ENCODE measurements around the gene SEC14L1. TPM values are rescaled to one million over a fixed set of nuclear protein-coding genes. Genes with fewer than 3 reads are reported as not detected.
"Not testable (repeated sequence)": the region's sequence is repeated elsewhere in the genome, so short reads cannot be mapped to it uniquely, and the experiment has no call there.

SEC14L1 gene
- total RNA-seq, 2 experiments from 2014 or later, result 98.5 to 146 TPM

DNA sequence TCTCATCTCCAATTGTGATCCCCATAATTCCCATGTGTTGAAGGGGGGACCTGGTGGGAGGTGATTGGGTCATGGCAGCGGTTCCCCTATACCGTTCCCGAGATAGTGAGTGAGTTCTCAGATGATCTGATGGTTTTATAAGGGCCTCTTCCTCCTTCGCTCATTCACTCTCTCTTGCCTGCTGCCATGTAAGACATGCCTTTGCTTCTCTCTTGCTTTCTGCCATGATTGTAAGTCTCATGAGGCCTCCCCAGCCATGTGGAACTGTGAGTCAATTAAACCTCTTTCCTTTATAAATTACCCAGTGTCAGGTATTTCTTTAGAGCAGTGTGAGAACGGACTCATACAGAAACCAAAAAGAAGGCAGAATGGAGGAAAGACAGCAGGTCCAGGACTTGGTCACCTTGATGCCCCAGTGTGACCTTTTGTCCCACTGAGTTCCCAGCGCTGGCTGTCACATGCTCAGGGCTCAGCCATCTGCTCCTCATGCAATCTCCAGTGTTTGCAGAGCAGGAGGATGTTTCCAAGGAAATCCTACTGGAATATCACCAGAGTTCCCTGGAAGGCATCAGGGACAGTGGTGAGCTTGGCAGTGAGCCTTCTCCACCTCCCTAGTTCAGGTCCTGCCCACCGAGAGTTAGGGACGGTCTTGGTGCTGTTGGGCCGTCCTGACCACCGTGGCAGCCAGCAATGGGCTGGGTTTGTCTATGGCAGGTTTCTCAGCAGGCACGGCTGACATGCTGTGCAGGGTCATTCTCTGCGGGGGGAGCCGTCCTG is 96.7 kb downstream of the SEC14L1 start:
- no peak for DNase-seq
- no peaks in the 10 kb centered on the region for H3K27me3 Mint-ChIP-seq
- no peak overlapping the region for H3K27ac Mint-ChIP-seq
- CTCF ChIA-PET, result interaction anchor here (0.9 kb wide), 2 partner anchors 149 to 153 kb away, joined by 3 to 4 read pairs; no protein-coding TSS in a partner anchor
- ATAC-seq, result no peak
- no peak overlapping the region for H3K4me3 Mint-ChIP-seq
- H3K36me3 Mint-ChIP-seq, result peaks cover 2% of the 10 kb centered on the region
- peaks cover 4% of the 10 kb centered on the region for H3K9me3 Mint-ChIP-seq (ENCODE audit: low read depth)
- H3K4me1 Mint-ChIP-seq, result peaks cover 26% of the 10 kb centered on the region

DNA sequence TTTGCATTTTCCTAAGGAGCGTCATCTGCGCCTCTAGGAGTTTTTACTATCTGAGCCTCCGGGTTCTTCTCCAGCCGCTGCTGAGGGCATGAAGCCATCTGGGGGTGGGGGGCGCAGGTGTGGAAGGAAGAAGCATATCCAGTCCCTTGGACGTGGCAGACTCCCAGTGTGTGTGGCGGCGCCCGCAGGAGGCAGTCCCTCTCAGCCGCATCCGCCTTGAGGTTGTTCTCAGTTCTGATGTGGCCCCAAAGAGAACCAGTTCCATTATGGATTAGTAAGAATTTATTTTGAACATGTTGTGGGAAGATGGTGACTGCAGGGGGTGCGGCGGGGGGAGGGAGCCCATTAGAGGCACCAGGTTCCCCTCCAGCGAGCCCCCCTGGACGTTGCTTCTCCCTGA is 100.2 kb downstream of the SEC14L1 start:
- Mint-ChIP-seq H3K4me1 (peaks cover 15% of the 10 kb centered on the region), H3K27ac (no peak overlapping the region), H3K27me3 (no peaks in the 10 kb centered on the region), H3K36me3 (no peaks in the 10 kb centered on the region), H3K4me3 (no peak overlapping the region), H3K9me3 (ENCODE audit: low read depth) (no peaks in the 10 kb centered on the region)
- CTCF ChIA-PET, result interaction anchor here (1.4 kb wide), 1 partner anchor 154 kb away, joined by 3 read pairs; no protein-coding TSS in a partner anchor
- DNase-seq, result no peak
- ATAC-seq, result no peak

DNA sequence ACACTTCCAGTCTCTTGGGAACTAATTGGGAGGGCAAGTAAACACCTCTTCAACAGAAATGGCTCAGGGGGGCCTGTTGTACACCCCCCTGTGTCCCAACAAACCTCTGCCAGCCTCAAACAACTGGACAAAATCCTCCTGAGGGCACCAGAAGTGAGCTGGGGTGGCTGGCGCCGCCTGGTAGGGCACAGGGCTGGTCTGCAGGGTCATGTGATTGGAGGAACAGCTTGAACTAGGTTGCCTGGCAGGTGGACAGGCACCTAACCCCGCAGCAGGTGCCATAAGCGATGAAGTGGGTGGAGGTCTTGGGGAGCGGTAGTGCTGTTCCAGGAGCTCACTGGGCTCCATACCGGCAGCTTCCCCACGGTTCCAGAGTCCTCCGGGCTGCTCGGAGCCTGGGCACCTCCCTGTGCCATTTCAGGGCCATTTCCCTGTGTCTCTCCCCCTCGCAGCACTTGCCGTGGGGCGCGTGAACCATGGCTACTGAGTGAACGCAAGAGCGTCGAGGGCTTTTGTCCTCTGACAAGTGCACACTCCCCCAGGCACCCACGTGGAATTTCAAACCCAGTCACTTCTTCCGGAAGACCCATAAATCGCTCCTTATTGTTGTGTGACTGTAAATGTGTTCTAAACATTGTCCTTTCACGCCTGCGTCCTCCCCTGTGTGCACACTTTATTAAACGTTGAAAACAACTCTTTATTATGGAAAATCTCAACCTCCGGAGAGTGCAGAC is 101.5 kb downstream of the SEC14L1 start:
- Mint-ChIP-seq H3K4me1 (peaks cover 17% of the 10 kb centered on the region), H3K4me3 (no peak overlapping the region), H3K36me3 (no peaks in the 10 kb centered on the region), H3K27ac (no peak overlapping the region), H3K9me3 (ENCODE audit: low read depth) (no peaks in the 10 kb centered on the region), H3K27me3 (peaks cover under 1% of the 10 kb centered on the region)
- DNase-seq (no peak), ATAC-seq (no peak)
- CTCF ChIA-PET, result interaction anchor here (1.0 to 3.4 kb wide), 3 partner anchors 13 to 155 kb away, joined by 3 to 20 read pairs (median 4); no protein-coding TSS in a partner anchor

DNA sequence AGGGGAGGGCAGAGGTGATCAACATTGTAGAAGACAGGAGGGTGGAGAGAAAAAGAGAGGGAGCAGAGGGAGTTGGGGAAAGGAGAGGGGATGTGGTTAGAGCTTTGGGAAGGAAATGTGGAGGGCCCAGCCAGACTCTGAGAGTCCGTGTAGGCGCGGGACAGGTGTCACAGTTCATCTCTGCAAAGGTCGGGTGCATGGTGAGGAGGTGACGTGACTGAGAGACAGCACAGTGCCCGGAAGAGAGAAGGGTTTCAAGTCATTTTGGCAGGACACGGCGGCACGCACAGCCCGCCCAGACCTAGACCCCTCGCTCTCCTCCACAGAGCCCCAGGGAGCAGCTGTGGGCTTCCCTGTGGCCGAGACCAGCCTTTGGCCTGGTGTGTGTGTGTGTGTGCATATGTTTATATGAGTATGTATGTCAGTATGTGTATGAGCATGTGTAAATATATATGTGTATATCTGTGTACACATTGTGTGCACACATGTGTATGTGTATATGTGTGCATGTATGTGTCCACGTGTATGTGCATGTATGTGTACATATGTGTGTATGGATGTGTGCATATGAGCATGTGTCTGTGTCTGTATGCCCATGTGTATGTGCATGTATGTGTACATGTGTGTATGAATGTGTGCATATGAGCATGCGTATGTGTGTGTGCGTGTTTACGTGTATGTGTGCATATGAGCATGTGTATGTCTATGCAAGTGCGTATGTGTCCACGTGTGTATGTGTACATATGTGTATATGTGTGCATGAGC is 104.6 kb downstream of the SEC14L1 start:
- Mint-ChIP-seq H3K27ac (peak overlapping the region; percentile 42), H3K9me3 (ENCODE audit: low read depth) (no peaks in the 10 kb centered on the region), H3K4me3 (no peak overlapping the region), H3K4me1 (peaks cover 23% of the 10 kb centered on the region), H3K36me3 (no peaks in the 10 kb centered on the region), H3K27me3 (peaks cover 20% of the 10 kb centered on the region)
- CTCF ChIA-PET, result interaction anchor here (3.4 kb wide), 1 partner anchor 158 kb away, joined by 20 read pairs; no protein-coding TSS in a partner anchor
- ATAC-seq, result no peak
- peak; percentile 46 for DNase-seq

DNA sequence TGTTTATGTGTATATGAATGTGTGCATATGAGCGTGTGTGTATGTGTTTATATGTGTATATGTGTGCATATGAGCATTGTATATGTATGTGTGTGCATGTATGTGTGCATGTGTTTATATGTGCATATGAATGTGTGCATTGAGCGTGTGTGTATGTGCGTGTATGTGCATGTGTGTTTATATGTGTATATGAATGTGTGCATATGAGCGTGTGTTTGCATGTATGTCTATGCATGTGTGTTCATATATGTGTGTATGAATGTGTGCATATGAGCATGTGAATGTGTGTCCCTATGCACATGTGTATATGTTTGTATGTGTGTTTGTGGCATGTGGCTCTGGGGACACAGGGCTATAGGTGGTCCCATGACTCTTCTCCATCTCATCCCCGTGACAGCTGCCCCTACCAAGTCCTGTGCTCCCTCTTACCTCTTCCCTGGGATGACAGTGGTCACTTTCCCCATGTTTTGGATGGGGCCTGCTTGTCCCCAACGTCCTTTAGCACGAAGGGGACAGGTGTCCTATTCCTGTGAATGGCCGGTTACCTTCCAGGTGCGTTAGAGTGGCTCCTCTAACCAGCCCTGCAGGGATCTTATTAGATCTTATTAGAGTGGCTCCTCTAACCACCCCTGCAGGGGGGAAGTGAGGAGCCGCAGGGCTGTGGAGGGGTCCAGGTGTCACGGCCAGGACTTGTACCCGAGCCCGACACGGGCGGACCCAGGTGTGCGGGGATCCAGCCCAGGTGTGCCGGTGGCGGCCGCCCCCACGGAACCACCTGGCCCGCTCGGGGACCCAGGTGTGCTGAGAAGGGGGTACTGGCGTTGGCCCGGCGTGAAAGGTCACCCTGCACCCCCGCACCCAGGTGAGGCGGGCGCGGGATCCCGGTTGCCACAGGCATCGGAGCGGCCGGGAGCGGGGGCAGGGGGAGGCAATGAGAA is 105.6 kb downstream of the SEC14L1 start:
- ATAC-seq, result no peak
- H3K27me3 Mint-ChIP-seq, result peaks cover 20% of the 10 kb centered on the region
- H3K9me3 Mint-ChIP-seq (ENCODE audit: low read depth), result no peaks in the 10 kb centered on the region
- H3K36me3 Mint-ChIP-seq, result no peaks in the 10 kb centered on the region
- H3K27ac Mint-ChIP-seq, result no peak overlapping the region
- CTCF ChIA-PET, result no interaction called here
- H3K4me3 Mint-ChIP-seq, result peak overlapping the region; percentile 44
- H3K4me1 Mint-ChIP-seq, result peaks cover 23% of the 10 kb centered on the region
- DNase-seq, result no peak

DNA sequence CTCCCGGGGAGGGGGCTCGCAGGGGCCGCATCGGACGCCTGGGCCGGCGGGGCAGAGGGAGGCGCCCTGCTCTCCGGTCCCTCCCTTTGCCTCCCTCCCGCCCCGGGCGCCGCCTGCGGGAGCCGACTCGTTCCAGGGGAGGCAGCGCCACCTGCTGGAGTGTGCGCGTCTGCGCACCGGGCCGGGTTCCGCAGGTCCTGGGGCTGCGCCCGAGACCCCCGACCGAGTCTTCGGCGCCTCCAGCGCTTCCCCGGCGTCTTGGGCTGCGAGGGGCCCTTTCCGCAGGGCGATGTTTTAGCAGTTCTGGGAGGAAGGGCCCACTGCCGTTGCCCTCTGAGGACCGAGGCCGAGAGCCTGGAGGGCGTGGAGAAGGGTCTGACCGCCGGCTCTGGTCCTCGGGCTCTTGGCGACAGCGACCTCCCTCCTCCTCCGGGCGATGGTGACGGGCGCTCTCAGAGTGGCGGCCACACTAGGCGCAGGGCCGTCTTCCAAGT is 106.3 kb downstream of the SEC14L1 start:
- Mint-ChIP-seq H3K27me3 (peaks cover 27% of the 10 kb centered on the region), H3K27ac (no peak overlapping the region), H3K9me3 (ENCODE audit: low read depth) (no peaks in the 10 kb centered on the region), H3K4me1 (peaks cover 23% of the 10 kb centered on the region), H3K4me3 (peak overlapping the region; percentile 49), H3K36me3 (no peaks in the 10 kb centered on the region)
- CTCF ChIA-PET, result interaction anchor here (0.7 to 4.6 kb wide), 7 partner anchors 39 to 379 kb away, joined by 3 to 46 read pairs (median 6); partner anchors contain the start of gene MGAT5B
- peak; percentile 92 for DNase-seq
- peak; percentile 99 for ATAC-seq

DNA sequence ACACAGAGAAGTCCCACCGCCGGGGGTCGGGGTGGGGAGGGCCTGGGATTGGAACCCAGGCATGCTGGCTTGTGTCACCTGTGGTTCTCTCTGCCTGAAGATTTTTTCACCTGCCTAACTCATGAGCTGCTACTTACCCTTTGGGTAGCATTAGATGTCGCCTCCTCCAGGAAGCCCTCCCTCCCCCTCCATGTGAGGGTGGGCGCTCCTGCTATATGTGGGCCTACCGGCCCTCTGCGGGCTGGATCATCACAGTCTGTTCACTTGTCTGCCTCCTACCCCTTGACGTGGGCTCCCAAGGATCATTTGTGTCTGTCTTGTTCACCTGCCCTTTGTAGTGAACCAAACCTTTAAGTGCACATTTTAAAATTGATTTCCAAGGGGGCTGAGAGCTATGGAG is 106.8 kb downstream of the SEC14L1 start:
- Mint-ChIP-seq H3K36me3 (no peaks in the 10 kb centered on the region), H3K9me3 (ENCODE audit: low read depth) (no peaks in the 10 kb centered on the region), H3K27ac (no peak overlapping the region), H3K4me3 (peak overlapping the region; percentile 49), H3K4me1 (peaks cover 23% of the 10 kb centered on the region), H3K27me3 (peaks cover 30% of the 10 kb centered on the region)
- DNase-seq, result no peak
- no peak for ATAC-seq
- CTCF ChIA-PET, result interaction anchor here (0.7 to 4.6 kb wide), 7 partner anchors 39 to 379 kb away, joined by 3 to 46 read pairs (median 6); partner anchors contain the start of gene MGAT5B

DNA sequence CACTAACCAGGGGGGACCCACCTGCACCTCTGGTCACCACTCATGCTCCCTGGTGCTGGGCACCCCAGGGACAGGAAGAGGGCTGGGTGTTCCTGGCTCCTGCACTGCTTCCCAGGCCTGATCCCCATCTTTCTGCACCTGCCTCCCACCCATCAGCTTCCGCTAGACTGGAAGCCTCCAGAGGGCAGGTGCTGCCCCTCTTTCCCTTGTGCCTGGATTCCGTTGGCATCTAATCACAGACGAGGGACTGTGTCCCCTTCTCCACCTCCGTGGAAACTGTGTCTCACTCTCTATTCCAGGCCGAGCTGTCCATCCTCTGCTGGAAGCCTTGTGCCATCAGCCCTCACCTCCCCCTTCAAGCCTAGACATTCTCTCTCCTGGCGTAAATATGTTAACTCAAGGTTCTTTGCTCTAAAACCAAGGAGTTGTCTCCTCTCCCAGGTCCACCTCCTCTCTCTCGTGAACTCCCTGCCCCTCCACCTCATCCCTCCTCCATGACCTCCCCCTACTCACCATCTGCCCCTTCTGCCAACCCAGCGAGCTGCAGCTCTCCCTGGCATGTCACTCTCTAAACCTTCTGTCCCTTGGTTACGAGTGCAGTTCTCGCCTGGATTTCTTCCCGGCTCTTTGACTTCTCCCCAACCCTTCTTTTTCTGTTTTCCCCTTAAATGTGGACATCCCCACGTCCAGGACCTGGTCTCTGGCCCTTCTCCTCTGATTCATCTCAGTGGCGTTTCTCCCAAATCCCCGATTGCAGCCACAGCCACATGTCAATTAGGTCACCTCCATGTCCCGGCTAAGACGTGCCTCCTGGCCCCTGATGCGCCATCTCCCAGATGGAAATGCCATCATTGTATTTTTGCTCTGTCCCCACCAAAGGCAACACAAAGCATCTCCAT is 107.7 kb downstream of the SEC14L1 start:
- no peaks in the 10 kb centered on the region for H3K36me3 Mint-ChIP-seq
- H3K9me3 Mint-ChIP-seq (ENCODE audit: low read depth), result no peaks in the 10 kb centered on the region
- ATAC-seq, result no peak
- no peak overlapping the region for H3K27ac Mint-ChIP-seq
- DNase-seq, result no peak
- CTCF ChIA-PET, result interaction anchor here (0.7 to 4.6 kb wide), 8 partner anchors 40 to 380 kb away, joined by 3 to 46 read pairs (median 5); partner anchors contain the start of gene MGAT5B
- no peak overlapping the region for H3K4me3 Mint-ChIP-seq
- H3K27me3 Mint-ChIP-seq, result peaks cover 30% of the 10 kb centered on the region
- H3K4me1 Mint-ChIP-seq, result peaks cover 23% of the 10 kb centered on the region

DNA sequence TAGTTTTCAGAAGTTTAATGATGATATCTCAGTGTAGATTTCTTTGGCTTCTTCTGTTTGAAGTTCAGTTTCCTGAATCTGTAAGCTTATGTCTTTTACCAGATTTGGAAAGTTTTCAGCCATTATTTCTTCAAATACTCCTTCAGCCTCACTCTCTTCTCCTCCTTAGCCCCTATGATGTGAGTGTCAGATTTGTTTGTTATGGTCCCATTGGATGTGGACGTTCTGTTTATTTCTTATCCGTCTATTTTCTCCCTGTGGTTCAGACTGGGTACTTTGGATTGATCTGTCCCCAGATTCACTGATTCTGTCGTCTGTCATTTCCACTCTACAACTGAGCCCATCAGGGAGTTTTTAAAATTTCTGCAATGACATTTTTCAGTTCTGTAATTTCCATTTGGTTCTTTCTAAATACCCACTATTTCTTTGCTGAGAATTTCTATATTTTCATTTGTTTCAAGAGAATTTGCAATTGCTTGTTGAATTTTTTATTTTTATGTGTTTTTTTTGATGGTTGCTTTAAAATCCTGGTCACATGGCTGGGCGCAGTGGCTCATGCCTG is 110.9 kb downstream of the SEC14L1 start:
- H3K36me3 Mint-ChIP-seq, result no peaks in the 10 kb centered on the region
- no peak for ATAC-seq
- peaks cover 7% of the 10 kb centered on the region for H3K4me1 Mint-ChIP-seq
- peaks cover 31% of the 10 kb centered on the region for H3K27me3 Mint-ChIP-seq
- H3K4me3 Mint-ChIP-seq, result no peak overlapping the region
- CTCF ChIA-PET, result interaction anchor here (4.6 kb wide), 1 partner anchor 164 kb away, joined by 46 read pairs; no protein-coding TSS in a partner anchor
- no peaks in the 10 kb centered on the region for H3K9me3 Mint-ChIP-seq (ENCODE audit: low read depth)
- no peak overlapping the region for H3K27ac Mint-ChIP-seq
- DNase-seq, result no peak

DNA sequence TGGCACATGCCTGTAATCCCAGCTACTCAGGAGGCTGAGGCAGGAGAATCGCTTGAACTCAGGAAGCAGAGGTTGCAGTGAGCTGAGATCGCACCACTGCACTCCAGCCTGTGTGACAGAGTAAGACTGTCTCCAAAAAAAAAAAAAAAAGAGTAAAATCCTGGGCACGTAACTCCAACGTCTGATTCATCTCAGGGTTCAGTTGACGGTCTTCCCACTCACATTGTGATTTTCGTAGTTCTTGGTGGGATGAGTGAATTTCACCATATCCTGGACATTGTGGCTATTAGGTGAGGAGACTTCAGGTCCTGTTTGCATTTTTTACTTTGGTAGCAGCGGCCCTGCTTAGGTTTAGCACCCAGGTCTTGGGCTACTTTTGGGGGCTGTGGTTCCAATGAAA is 111.5 kb downstream of the SEC14L1 start:
- H3K27ac Mint-ChIP-seq; CTCF ChIA-PET; H3K4me3 Mint-ChIP-seq; H3K4me1 Mint-ChIP-seq; H3K36me3 Mint-ChIP-seq; H3K9me3 Mint-ChIP-seq (ENCODE audit: low read depth); DNase-seq; ATAC-seq: not testable (repeated sequence)
- peaks cover 33% of the 10 kb centered on the region for H3K27me3 Mint-ChIP-seq

DNA sequence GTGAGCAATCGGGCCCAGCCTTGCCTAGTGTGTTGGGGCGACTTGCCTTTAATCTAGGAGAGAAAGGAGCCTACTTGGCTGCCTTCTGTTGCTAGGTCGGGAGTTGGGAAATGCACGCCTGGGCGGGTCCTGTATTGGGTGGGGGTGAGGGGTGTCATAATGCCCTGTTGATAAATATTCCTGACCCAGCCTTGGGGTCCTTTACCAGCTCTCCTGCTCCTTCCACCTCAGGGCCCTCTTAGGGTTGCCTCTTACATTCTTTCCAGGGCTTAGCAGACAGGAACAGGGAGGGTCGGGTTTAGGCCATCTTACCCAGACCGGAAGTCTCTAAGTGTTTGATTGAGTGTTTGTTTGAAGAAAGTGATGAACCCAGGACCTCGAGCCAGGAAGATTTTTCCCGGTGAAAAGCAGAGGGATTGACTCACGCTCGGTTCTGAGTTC is 112.9 kb downstream of the SEC14L1 start:
- CTCF ChIA-PET, result no interaction called here
- H3K4me1 Mint-ChIP-seq, result peaks cover 1% of the 10 kb centered on the region
- H3K36me3 Mint-ChIP-seq, result no peaks in the 10 kb centered on the region
- no peak overlapping the region for H3K4me3 Mint-ChIP-seq
- H3K27ac Mint-ChIP-seq, result no peak overlapping the region
- no peaks in the 10 kb centered on the region for H3K9me3 Mint-ChIP-seq (ENCODE audit: low read depth)
- no peak for DNase-seq
- ATAC-seq, result no peak
- peaks cover 19% of the 10 kb centered on the region for H3K27me3 Mint-ChIP-seq
